Measurements from ENCODE around the gene HEMK1. TPM values are rescaled to one million over a fixed set of nuclear protein-coding genes. Genes with fewer than 3 reads are reported as not detected.
A peak's percentile ranks its signal among the peaks of the same experiment; 100 is the strongest.

The HEMK1 gene
- total RNA-seq, 1 experiment from 2014 or later: 20.9 TPM

DNA sequence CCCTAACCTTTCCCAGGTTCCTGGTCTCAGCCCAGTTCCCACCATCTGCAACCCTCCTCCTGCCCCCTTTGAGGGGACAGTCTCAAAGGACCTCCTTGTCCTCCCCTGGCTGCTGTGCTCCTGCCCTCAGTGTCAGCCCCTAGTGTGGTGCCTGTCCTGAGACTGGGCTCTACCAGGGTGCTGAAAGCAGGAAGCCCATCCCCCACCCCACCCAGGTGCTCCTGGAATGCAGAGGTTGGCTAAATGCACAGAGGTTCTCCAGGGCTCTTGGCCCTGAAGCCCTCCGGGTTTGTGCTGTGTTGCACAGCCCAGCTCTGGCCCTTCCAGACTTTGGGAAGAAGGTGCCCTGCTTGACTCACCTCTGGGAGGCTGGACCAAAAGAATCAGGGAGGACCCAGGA, 23.5 kb upstream of the HEMK1 start:
- no peaks in the 10 kb centered on the region for H3K9me3 Mint-ChIP-seq
- no peak overlapping the region for H3K27ac Mint-ChIP-seq
- ChIA-PET CTCF (interaction anchor here (1.0 to 1.3 kb wide), 2 partner anchors 66 to 171 kb away, joined by 4 to 6 read pairs; partner anchors contain the start of gene CISH), POLR2A (no interaction called here)
- no peaks in the 10 kb centered on the region; the same call in 1 of the 2 replicates for H3K27me3 Mint-ChIP-seq (ENCODE audit: low read depth)
- DNase-seq (ENCODE audit: low spot score): no peak
- TF ChIP-seq TEAD1 (CRISPR knock-in tag; IDR thresholded peaks at IDR 0.05) (0 out of 2 replicates have a peak, but pooled peaks have one; percentile 34), FOXJ3 (CRISPR knock-in tag; IDR thresholded peaks at IDR 0.05; ENCODE audit: borderline replicate concordance) (no peak), ELF4 (CRISPR knock-in tag; IDR thresholded peaks at IDR 0.05; ENCODE audit: low read depth) (no peak), OVOL2 (CRISPR knock-in tag; IDR thresholded peaks at IDR 0.05; ENCODE audit: borderline replicate concordance) (no peak), CBFB (CRISPR knock-in tag; IDR thresholded peaks at IDR 0.05; ENCODE audit: low read depth) (no peak)
- TF ChIP-seq, protein P1, sequence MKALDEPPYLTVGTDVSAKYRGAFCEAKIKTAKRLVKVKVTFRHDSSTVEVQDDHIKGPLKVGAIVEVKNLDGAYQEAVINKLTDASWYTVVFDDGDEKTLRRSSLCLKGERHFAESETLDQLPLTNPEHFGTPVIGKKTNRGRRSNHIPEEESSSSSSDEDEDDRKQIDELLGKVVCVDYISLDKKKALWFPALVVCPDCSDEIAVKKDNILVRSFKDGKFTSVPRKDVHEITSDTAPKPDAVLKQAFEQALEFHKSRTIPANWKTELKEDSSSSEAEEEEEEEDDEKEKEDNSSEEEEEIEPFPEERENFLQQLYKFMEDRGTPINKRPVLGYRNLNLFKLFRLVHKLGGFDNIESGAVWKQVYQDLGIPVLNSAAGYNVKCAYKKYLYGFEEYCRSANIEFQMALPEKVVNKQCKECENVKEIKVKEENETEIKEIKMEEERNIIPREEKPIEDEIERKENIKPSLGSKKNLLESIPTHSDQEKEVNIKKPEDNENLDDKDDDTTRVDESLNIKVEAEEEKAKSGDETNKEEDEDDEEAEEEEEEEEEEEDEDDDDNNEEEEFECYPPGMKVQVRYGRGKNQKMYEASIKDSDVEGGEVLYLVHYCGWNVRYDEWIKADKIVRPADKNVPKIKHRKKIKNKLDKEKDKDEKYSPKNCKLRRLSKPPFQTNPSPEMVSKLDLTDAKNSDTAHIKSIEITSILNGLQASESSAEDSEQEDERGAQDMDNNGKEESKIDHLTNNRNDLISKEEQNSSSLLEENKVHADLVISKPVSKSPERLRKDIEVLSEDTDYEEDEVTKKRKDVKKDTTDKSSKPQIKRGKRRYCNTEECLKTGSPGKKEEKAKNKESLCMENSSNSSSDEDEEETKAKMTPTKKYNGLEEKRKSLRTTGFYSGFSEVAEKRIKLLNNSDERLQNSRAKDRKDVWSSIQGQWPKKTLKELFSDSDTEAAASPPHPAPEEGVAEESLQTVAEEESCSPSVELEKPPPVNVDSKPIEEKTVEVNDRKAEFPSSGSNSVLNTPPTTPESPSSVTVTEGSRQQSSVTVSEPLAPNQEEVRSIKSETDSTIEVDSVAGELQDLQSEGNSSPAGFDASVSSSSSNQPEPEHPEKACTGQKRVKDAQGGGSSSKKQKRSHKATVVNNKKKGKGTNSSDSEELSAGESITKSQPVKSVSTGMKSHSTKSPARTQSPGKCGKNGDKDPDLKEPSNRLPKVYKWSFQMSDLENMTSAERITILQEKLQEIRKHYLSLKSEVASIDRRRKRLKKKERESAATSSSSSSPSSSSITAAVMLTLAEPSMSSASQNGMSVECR (CRISPR knock-in tag; IDR thresholded peaks at IDR 0.05; ENCODE audit: borderline replicate concordance): 0 out of 2 replicates have a peak, but pooled peaks have one; percentile 35
- TF ChIP-seq, protein P2, sequence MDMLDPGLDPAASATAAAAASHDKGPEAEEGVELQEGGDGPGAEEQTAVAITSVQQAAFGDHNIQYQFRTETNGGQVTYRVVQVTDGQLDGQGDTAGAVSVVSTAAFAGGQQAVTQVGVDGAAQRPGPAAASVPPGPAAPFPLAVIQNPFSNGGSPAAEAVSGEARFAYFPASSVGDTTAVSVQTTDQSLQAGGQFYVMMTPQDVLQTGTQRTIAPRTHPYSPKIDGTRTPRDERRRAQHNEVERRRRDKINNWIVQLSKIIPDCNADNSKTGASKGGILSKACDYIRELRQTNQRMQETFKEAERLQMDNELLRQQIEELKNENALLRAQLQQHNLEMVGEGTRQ (CRISPR knock-in tag; IDR thresholded peaks at IDR 0.05): no peak
- TF ChIP-seq, protein P3, sequence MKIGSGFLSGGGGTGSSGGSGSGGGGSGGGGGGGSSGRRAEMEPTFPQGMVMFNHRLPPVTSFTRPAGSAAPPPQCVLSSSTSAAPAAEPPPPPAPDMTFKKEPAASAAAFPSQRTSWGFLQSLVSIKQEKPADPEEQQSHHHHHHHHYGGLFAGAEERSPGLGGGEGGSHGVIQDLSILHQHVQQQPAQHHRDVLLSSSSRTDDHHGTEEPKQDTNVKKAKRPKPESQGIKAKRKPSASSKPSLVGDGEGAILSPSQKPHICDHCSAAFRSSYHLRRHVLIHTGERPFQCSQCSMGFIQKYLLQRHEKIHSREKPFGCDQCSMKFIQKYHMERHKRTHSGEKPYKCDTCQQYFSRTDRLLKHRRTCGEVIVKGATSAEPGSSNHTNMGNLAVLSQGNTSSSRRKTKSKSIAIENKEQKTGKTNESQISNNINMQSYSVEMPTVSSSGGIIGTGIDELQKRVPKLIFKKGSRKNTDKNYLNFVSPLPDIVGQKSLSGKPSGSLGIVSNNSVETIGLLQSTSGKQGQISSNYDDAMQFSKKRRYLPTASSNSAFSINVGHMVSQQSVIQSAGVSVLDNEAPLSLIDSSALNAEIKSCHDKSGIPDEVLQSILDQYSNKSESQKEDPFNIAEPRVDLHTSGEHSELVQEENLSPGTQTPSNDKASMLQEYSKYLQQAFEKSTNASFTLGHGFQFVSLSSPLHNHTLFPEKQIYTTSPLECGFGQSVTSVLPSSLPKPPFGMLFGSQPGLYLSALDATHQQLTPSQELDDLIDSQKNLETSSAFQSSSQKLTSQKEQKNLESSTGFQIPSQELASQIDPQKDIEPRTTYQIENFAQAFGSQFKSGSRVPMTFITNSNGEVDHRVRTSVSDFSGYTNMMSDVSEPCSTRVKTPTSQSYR (CRISPR knock-in tag; IDR thresholded peaks at IDR 0.05): 0 out of 2 replicates have a peak, but pooled peaks have one; percentile 41
- H3K36me3 Mint-ChIP-seq: no peaks in the 10 kb centered on the region
- peak; percentile 14 for ATAC-seq
- peaks cover 11% of the 10 kb centered on the region for H3K4me1 Mint-ChIP-seq
- no peak overlapping the region for H3K4me3 Mint-ChIP-seq

DNA sequence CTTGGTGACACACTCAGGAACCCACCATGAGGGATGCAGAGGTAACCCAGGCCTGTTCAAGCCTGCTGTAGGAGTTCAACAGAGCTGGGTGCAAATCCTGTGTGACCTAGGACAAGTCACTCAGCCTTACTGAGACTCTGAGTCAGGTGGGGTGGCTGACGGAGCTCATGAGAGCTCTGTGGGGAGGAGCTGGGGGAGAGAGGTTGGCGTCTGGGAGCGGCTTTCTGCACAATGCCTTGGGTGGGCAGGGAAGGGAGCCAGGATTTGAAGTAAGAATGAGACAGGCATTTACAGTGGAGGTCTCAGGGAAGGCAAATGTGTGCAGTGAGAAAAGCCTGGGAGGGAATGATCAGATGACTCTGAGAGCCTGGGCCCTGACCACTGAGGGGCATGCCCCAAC, 20.1 kb upstream of the HEMK1 start:
- CTCF ChIA-PET: interaction anchor here (0.7 to 4.0 kb wide), 24 partner anchors 10 to 303 kb away, joined by 3 to 25 read pairs (median 4); partner anchors contain the start of genes CACNA2D2, CISH, HEMK1 and MAPKAPK3
- no peak overlapping the region for H3K4me3 Mint-ChIP-seq
- H3K4me1 Mint-ChIP-seq: peaks cover 11% of the 10 kb centered on the region
- no peaks in the 10 kb centered on the region for H3K9me3 Mint-ChIP-seq
- DNase-seq (ENCODE audit: low spot score): no peak
- H3K27me3 Mint-ChIP-seq (ENCODE audit: low read depth): no peaks in the 10 kb centered on the region
- 0 out of 2 replicates have a peak overlapping the region, but pooled peaks have one; percentile 24 for H3K27ac Mint-ChIP-seq
- H3K36me3 Mint-ChIP-seq: no peaks in the 10 kb centered on the region
- POLR2A ChIA-PET: no interaction called here
- ATAC-seq: no peak
- TF ChIP-seq CREM (CRISPR knock-in tag; IDR thresholded peaks at IDR 0.05) (no peak), JUN (CRISPR knock-in tag; IDR thresholded peaks at IDR 0.05) (no peak), MYBL2 (CRISPR knock-in tag; IDR thresholded peaks at IDR 0.05) (no peak), ELF4 (CRISPR knock-in tag; IDR thresholded peaks at IDR 0.05; ENCODE audit: low read depth) (no peak), FOXK1 (CRISPR knock-in tag; IDR thresholded peaks at IDR 0.05) (no peak), ZNF396 (CRISPR knock-in tag; IDR thresholded peaks at IDR 0.05; ENCODE audit: borderline replicate concordance) (no peak), NFE2L1 (CRISPR knock-in tag; IDR thresholded peaks at IDR 0.05) (no peak), ZNF317 (CRISPR knock-in tag; IDR thresholded peaks at IDR 0.05; ENCODE audit: borderline replicate concordance, low read depth) (no peak), ZNF121 (CRISPR knock-in tag; IDR thresholded peaks at IDR 0.05) (no peak), NR3C1 (CRISPR knock-in tag; conservative IDR thresholded peaks at IDR 0.05; ENCODE audit: low read depth) (no peak), ZNF423 (CRISPR knock-in tag; IDR thresholded peaks at IDR 0.05) (no peak), SMAD3 (CRISPR knock-in tag; IDR thresholded peaks at IDR 0.05; ENCODE audit: borderline replicate concordance) (no peak), TEAD1 (CRISPR knock-in tag; IDR thresholded peaks at IDR 0.05) (no peak)
- TF ChIP-seq, protein P4, sequence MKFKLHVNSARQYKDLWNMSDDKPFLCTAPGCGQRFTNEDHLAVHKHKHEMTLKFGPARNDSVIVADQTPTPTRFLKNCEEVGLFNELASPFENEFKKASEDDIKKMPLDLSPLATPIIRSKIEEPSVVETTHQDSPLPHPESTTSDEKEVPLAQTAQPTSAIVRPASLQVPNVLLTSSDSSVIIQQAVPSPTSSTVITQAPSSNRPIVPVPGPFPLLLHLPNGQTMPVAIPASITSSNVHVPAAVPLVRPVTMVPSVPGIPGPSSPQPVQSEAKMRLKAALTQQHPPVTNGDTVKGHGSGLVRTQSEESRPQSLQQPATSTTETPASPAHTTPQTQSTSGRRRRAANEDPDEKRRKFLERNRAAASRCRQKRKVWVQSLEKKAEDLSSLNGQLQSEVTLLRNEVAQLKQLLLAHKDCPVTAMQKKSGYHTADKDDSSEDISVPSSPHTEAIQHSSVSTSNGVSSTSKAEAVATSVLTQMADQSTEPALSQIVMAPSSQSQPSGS (CRISPR knock-in tag; IDR thresholded peaks at IDR 0.05; ENCODE audit: borderline replicate concordance, low read depth): no peak
- TF ChIP-seq, protein P5, sequence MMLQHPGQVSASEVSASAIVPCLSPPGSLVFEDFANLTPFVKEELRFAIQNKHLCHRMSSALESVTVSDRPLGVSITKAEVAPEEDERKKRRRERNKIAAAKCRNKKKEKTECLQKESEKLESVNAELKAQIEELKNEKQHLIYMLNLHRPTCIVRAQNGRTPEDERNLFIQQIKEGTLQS (CRISPR knock-in tag; conservative IDR thresholded peaks at IDR 0.05): no peak
- TF ChIP-seq, protein P6, sequence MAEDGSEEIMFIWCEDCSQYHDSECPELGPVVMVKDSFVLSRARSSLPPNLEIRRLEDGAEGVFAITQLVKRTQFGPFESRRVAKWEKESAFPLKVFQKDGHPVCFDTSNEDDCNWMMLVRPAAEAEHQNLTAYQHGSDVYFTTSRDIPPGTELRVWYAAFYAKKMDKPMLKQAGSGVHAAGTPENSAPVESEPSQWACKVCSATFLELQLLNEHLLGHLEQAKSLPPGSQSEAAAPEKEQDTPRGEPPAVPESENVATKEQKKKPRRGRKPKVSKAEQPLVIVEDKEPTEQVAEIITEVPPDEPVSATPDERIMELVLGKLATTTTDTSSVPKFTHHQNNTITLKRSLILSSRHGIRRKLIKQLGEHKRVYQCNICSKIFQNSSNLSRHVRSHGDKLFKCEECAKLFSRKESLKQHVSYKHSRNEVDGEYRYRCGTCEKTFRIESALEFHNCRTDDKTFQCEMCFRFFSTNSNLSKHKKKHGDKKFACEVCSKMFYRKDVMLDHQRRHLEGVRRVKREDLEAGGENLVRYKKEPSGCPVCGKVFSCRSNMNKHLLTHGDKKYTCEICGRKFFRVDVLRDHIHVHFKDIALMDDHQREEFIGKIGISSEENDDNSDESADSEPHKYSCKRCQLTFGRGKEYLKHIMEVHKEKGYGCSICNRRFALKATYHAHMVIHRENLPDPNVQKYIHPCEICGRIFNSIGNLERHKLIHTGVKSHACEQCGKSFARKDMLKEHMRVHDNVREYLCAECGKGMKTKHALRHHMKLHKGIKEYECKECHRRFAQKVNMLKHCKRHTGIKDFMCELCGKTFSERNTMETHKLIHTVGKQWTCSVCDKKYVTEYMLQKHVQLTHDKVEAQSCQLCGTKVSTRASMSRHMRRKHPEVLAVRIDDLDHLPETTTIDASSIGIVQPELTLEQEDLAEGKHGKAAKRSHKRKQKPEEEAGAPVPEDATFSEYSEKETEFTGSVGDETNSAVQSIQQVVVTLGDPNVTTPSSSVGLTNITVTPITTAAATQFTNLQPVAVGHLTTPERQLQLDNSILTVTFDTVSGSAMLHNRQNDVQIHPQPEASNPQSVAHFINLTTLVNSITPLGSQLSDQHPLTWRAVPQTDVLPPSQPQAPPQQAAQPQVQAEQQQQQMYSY (CRISPR knock-in tag; IDR thresholded peaks at IDR 0.05): no peak
